ENCODE data around the gene TACR1. TPM values are rescaled to one million over a fixed set of nuclear protein-coding genes. Genes with fewer than 3 reads are reported as not detected.
"Not testable (repeated sequence)": the region's sequence is repeated elsewhere in the genome, so short reads cannot be mapped to it uniquely, and the experiment has no call there.

Gene TACR1
- total RNA-seq, 2 experiments from 2014 or later = not detected

DNA sequence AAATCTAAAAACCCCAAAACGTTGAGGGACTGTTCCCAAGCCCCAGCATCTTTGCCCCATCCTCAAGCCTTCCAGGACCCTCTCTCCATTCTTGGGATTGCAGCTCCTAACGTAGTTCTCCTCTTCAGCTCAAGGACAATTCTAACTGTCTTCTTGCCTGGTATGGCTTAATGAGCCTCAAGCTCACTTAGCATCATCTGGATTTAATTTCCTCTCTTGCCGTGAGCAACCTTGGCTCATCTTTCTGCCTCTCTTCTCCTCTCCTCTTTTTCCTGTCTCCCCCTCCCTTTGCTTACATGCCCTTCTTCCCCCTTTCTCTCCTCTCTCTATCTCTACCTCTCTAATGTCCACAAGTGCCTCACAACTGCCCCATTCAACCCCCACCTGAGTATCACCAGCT, 44.2 kb downstream of the TACR1 start:
- Mint-ChIP-seq H3K27me3 (no peaks in the 10 kb centered on the region), H3K27ac (no peak overlapping the region), H3K4me3 (no peak overlapping the region), H3K9me3 (no peaks in the 10 kb centered on the region), H3K36me3 (ENCODE audit: low read depth) (no peaks in the 10 kb centered on the region), H3K4me1 (no peaks in the 10 kb centered on the region)
- CTCF ChIA-PET = no interaction called here
- POLR2A ChIA-PET = no interaction called here
- DNase-seq = no peak

DNA sequence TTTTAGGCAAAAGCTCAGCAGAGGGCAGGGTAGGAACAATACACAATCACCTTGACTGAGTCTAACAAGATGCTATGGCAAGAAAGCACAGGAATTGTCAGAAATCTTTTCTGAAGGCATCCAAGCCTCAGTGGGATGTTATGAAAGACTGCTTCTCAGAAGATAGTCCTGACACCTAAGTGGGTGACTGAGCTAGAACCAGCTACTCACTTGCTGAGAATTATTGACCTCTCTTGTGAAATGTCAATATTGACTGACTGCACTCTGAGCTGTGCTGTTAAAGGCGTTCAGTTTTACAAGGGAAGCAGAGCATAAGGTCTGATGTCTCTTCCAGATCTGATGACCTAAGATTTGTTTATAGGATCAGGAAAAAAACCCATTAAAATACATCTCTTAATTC, 46.1 kb downstream of the TACR1 start:
- Mint-ChIP-seq H3K4me3 (no peak overlapping the region), H3K27ac (no peak overlapping the region), H3K4me1 (no peaks in the 10 kb centered on the region), H3K36me3 (ENCODE audit: low read depth) (no peaks in the 10 kb centered on the region), H3K9me3 (no peaks in the 10 kb centered on the region), H3K27me3 (no peaks in the 10 kb centered on the region)
- CTCF ChIA-PET = no interaction called here
- POLR2A ChIA-PET = interaction anchor here (0.6 kb wide), 1 partner anchor 34 kb away, joined by 9 read pairs; no protein-coding TSS in a partner anchor
- DNase-seq = no peak

DNA sequence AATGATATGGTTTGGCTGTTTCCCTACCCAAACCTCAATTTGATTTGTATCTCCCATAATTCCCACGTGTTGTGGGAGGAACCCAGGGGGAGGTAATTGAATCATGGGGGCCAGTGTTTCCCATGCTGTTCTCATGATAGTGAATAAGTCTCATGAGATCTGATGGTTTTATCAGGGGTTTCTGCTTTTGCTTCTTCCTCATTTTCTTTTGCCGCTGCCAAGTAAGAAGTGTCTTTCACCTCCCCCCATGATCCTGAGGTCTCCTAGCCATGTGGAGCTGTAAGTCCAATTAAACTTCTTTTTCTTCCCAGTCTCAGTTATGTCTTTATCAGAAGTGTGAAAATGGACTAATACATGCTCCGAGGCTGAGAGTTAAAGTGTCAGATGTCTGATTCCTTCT, 47.1 kb downstream of the TACR1 start:
- H3K9me3 Mint-ChIP-seq; H3K4me3 Mint-ChIP-seq; POLR2A ChIA-PET; H3K27me3 Mint-ChIP-seq; CTCF ChIA-PET; H3K4me1 Mint-ChIP-seq; H3K27ac Mint-ChIP-seq; DNase-seq; H3K36me3 Mint-ChIP-seq (ENCODE audit: low read depth): not testable (repeated sequence)

DNA sequence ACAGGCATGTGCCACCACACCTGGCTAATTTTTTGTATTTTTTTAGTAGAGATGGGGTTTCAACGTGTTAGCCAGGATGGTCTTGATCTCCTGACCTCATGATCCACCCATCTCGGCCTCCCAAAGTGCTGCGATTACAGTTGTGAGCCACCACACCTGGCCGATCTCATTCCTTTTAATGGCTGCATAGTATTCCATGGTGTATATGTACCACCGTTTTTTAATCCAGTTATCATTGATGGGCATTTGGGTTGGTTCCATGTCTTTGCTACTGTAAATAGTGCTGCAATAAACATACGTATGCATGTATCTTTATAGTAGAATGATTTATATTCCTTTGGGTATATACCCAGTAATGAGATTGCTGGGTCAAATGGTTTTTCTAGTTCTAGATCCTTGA, 51.4 kb downstream of the TACR1 start:
- H3K36me3 Mint-ChIP-seq (ENCODE audit: low read depth); H3K27me3 Mint-ChIP-seq; POLR2A ChIA-PET; CTCF ChIA-PET; H3K4me1 Mint-ChIP-seq; H3K9me3 Mint-ChIP-seq; H3K27ac Mint-ChIP-seq; DNase-seq; H3K4me3 Mint-ChIP-seq: not testable (repeated sequence)

DNA sequence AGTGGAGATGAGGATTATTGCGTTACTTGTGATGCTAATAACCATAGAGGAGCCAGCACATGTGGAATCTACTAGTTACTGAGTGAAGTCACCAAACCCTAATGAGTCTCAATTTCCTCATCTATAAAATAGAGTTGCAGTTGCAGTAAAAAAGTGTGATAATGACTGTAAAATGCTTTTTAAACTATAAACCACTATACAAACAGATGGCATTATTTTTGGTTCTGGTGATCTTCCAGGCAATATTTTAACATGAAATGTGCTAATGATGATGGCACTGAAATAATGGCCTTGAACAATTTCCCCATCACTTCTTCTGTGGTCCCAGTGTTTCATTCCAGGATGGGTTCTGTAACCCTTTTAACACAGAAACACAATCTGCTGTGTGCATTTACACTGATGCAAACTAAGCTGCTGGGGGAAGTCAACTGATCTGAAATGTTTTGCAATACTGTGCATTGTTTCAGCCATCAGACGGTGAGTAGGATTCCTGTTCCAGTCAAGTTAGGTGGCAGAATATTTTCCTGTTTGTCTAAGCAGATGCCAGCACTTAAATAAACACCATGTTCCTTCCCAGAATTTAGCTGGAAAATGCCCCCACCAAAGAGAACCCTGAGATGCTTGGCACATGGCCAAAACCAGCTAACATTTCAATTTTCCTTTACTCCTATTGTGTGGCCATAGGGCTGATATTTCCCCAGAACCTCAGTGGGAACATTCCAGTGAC, 52.6 kb downstream of the TACR1 start:
- no peak for DNase-seq
- ChIA-PET POLR2A (no interaction called here), CTCF (no interaction called here)
- Mint-ChIP-seq H3K27ac (no peak overlapping the region), H3K27me3 (no peaks in the 10 kb centered on the region), H3K36me3 (ENCODE audit: low read depth) (no peaks in the 10 kb centered on the region), H3K4me1 (no peaks in the 10 kb centered on the region), H3K9me3 (no peaks in the 10 kb centered on the region), H3K4me3 (no peak overlapping the region)

DNA sequence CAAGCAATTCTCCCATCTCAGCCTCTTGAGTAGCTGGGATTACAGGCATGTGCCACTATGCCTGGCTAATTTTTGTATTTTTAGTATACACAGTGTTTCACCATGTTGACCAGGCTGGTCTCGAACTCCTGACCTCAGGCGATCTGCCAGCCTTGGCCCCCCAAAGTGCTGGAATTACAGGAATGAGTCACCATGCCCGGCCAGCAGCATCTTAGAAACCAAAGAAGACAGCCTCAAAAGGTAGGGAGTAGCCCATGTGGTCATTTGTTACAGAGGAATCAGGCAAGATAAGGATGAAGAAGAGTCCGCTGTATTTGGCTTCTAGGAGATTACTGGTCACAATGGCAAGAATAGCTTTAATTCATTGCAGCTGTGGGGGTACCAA, 53.1 kb downstream of the TACR1 start:
- H3K27ac Mint-ChIP-seq; POLR2A ChIA-PET; DNase-seq; H3K4me1 Mint-ChIP-seq; H3K4me3 Mint-ChIP-seq; CTCF ChIA-PET; H3K36me3 Mint-ChIP-seq (ENCODE audit: low read depth); H3K9me3 Mint-ChIP-seq; H3K27me3 Mint-ChIP-seq: not testable (repeated sequence)

DNA sequence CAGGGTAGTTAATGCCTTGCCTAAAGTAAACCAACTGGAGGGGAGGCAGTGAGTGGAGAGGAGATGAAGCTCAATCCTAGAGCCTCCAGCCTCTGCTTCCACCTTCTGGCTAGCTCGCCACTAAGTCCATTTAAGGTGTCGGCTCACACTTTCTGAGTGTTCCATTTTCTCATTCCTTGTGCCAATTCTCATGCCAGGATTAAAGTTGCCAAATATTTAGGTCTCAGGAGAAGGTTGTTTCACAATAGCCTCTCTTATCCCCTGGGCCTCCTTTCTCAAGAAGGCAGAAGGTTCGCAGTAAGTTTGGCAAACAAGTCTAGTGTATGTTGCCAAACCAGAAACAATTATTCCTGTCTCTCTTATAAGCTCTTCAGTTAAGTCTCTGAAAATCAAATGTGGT, 57.2 kb downstream of the TACR1 start:
- Mint-ChIP-seq H3K36me3 (ENCODE audit: low read depth) (no peaks in the 10 kb centered on the region), H3K4me3 (no peak overlapping the region), H3K27me3 (peaks cover 6% of the 10 kb centered on the region), H3K9me3 (no peaks in the 10 kb centered on the region), H3K27ac (no peak overlapping the region), H3K4me1 (no peaks in the 10 kb centered on the region)
- ChIA-PET POLR2A (no interaction called here), CTCF (interaction anchor here (0.6 to 1.8 kb wide), 2 partner anchors 14 to 46 kb away, joined by 4 to 9 read pairs; no protein-coding TSS in a partner anchor)
- no peak for DNase-seq

DNA sequence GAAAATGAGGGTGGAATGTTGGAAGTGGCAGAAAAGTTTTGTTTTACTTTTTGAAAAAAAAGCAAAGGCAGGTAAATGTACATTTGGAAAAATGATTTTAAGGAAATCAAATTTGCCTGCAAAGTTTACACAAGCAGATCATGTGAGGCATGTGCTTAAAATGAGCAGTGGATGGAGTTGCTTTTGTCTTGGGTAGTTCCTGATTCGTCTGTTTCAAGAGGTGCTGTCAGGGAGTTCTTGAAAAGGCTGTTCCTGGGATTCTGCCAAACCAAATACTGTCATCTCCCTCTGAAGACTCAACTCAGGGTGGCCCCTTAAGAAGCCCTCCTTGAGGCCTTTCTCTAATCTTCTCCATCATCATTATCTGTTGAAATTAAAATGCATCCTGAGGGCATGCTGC, 59.0 kb downstream of the TACR1 start:
- no peaks in the 10 kb centered on the region for H3K4me1 Mint-ChIP-seq
- no peaks in the 10 kb centered on the region for H3K9me3 Mint-ChIP-seq
- ChIA-PET POLR2A (no interaction called here), CTCF (no interaction called here)
- peaks cover 6% of the 10 kb centered on the region for H3K27me3 Mint-ChIP-seq
- H3K4me3 Mint-ChIP-seq = no peak overlapping the region
- no peak overlapping the region for H3K27ac Mint-ChIP-seq
- no peak for DNase-seq
- H3K36me3 Mint-ChIP-seq (ENCODE audit: low read depth) = no peaks in the 10 kb centered on the region

DNA sequence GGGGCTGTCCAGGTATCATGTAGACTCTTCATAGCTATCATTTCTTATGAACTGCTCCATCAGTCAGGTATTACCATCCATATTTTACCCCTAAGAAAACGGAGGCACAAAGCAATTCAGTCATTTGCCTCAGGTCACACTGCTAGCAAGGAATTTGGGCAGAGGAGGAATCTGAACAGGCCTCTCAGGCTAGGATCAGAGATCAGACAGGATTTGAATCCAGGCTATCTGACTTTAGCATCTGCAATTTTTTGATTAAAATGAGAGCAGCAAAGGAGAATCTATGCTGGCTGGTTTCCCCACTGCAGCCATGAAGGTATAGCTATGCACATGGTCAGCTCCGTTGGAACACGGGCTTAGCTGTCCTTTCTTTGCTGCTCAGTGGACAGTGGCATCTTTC, 60.1 kb downstream of the TACR1 start:
- no peaks in the 10 kb centered on the region for H3K36me3 Mint-ChIP-seq (ENCODE audit: low read depth)
- CTCF ChIA-PET = no interaction called here

DNA sequence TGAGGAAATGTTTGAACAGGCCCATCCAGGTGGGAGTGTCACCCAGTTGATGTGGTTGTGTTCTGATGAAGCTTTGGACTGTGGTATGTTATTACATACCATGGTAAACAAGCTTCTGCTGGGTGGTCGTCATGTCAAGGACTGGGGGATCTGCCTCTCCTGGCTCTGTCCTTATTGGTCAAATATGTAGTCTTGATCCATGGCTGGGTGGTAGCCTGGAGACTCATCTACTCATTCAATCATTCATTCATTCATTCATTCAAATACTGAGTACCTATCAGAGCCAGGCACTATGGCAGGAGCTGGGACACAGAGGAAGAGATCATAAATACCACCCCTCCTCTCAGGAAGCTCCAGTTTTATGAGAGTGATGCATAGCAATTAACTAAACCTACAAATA, 60.8 kb downstream of the TACR1 start:
- DNase-seq = no peak
- H3K36me3 Mint-ChIP-seq (ENCODE audit: low read depth) = no peaks in the 10 kb centered on the region
- H3K27me3 Mint-ChIP-seq = peaks cover 6% of the 10 kb centered on the region
- H3K27ac Mint-ChIP-seq = no peak overlapping the region
- ChIA-PET POLR2A (interaction anchor here (0.6 kb wide), 1 partner anchor 19 kb away, joined by 3 read pairs; no protein-coding TSS in a partner anchor), CTCF (no interaction called here)
- no peaks in the 10 kb centered on the region for H3K9me3 Mint-ChIP-seq
- H3K4me1 Mint-ChIP-seq = no peaks in the 10 kb centered on the region
- no peak overlapping the region for H3K4me3 Mint-ChIP-seq

More for the DNA sequence above, 60.1 kb downstream of the TACR1 start:
- H3K27me3 Mint-ChIP-seq = peaks cover 6% of the 10 kb centered on the region
- POLR2A ChIA-PET = no interaction called here
- H3K27ac Mint-ChIP-seq = no peak overlapping the region
- no peaks in the 10 kb centered on the region for H3K9me3 Mint-ChIP-seq
- H3K4me3 Mint-ChIP-seq = no peak overlapping the region
- DNase-seq = no peak
- no peaks in the 10 kb centered on the region for H3K4me1 Mint-ChIP-seq

DNA sequence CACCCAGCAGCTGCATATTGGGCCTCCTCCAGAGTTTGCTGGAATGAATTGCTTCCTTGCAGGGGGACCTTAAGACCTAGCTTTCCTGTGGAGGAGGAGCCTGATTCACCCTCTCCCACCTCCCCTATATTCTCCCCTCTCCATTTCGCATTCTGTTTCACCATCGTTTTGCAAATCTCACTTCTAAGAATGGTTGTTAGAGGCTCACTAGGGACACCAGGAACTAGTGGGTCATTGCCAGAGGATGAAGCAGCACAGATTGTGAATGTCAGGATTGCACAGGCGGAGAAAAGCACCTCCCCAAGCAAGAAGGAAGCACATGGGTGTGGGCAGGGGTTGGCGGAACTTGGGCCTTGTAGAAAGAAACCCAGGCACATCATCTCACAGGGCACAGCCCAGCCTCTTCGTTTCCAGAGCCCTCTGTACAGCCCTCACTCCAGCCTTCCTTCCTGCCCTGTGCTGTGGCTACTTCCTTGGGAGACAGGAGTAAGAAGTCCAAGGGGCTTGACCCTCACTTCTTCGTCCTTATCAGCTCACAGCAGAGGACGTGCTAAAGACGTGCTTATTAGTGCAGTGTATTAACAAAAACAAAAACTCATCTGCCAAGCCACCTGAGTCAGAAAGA, 63.4 kb downstream of the TACR1 start:
- Mint-ChIP-seq H3K27ac (no peak overlapping the region), H3K27me3 (peaks cover 4% of the 10 kb centered on the region), H3K36me3 (ENCODE audit: low read depth) (no peaks in the 10 kb centered on the region), H3K4me3 (no peak overlapping the region), H3K9me3 (no peaks in the 10 kb centered on the region), H3K4me1 (no peaks in the 10 kb centered on the region)
- POLR2A ChIA-PET = no interaction called here
- CTCF ChIA-PET = interaction anchor here (1.0 kb wide), 1 partner anchor 8 kb away, joined by 3 read pairs; no protein-coding TSS in a partner anchor
- no peak for DNase-seq

DNA sequence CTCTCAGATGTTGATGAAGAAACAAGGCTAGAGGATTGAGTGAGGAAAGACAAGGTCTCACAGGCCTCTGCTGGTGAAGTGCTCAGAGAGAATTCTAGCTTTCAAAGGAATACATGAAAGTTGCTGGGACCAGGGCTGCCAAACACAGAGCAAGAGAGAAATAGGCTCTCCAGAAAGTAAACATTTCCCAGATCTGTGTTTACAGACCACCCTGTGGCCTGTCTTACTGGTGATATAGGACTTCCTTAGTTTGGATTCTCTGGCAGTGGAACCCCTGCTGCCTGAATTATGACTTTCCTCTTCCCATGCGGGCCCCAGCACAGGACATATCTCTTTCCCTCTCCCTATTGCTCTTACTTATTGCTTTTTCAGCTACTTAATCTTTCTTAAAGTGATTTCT, 64.5 kb downstream of the TACR1 start:
- DNase-seq = no peak
- no peaks in the 10 kb centered on the region for H3K4me1 Mint-ChIP-seq
- no peaks in the 10 kb centered on the region for H3K27me3 Mint-ChIP-seq
- POLR2A ChIA-PET = no interaction called here
- H3K4me3 Mint-ChIP-seq = no peak overlapping the region
- CTCF ChIA-PET = interaction anchor here (0.6 kb wide), 1 partner anchor 462 kb away, joined by 5 read pairs; no protein-coding TSS in a partner anchor
- H3K36me3 Mint-ChIP-seq (ENCODE audit: low read depth) = no peaks in the 10 kb centered on the region
- H3K9me3 Mint-ChIP-seq = no peaks in the 10 kb centered on the region
- no peak overlapping the region for H3K27ac Mint-ChIP-seq

DNA sequence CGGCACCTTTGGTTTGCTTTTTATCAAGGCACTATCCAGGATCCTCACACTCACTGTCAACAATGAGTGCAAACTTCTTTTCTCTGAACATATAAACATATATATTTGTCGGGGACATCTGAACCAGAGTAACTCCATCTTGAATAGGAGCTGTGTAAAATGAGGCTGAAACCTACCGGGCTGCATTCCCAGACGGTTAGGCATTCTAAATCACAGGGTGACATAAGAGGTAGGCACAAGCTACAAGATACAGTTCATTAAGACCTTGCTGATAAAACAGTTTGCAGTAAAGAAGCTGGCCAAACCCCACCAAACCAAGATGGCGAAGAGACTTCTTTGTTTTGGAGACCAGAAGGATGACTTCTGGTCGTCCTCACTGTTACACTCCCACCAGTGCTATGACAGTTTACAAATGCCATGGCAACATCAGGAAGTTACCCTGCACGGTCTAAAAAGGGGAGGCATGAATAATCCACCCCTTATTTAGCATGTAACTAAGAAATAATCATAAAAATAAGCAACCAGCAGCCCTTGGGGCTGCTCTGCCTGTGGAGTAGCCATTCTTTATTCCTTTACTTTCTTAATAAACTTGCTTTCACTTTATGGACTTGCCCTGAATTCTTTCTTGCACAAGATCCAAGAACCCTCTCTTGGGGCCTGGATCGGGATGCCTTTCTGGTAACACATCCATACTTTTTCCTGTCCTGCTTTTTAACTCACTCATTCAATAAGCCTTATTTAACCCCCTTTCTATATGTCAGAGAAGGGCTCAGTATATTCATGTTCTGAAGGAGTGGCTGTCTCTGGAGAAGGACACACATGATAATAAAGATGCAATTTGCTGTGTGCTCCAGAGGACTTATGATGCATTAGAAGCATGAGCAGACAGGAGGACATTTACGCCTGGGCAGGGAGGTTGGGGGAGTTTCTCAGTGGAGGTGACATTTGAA, 65.4 kb downstream of the TACR1 start:
- CTCF ChIA-PET = interaction anchor here (0.6 kb wide), 1 partner anchor 463 kb away, joined by 5 read pairs; no protein-coding TSS in a partner anchor
- POLR2A ChIA-PET = no interaction called here

More for the DNA sequence above, 65.4 kb downstream of the TACR1 start:
- no peaks in the 10 kb centered on the region for H3K36me3 Mint-ChIP-seq (ENCODE audit: low read depth)
- H3K27ac Mint-ChIP-seq = no peak overlapping the region
- H3K4me3 Mint-ChIP-seq = no peak overlapping the region
- H3K27me3 Mint-ChIP-seq = no peaks in the 10 kb centered on the region
- no peaks in the 10 kb centered on the region for H3K9me3 Mint-ChIP-seq
- H3K4me1 Mint-ChIP-seq = no peaks in the 10 kb centered on the region
- DNase-seq = no peak
